Thoracic aorta (tissue), 2 donors: ENCODE measurements around the gene PRKN. TPM values are rescaled to one million over a fixed set of nuclear protein-coding genes. Genes with fewer than 3 reads are reported as not detected.

ENCODE experiments used
- ATAC-seq: fragments of 150-250 bp; one replicate; pipeline ENCODE4 v1.8.0; 2017; ENCODE audit warnings: low read depth; ENCODE audit not compliant: insufficient number of reproducible peaks, low FRiP score
- DNase-seq: peaks from one replicate; pipeline ENCODE4 v3.0.0-alpha.2; 2020; ENCODE audit warnings: low spot score
- H3K27ac ChIP-seq, 2 donors: fragments of 200-600 bp; sonication (generic); 1 replicate in 1 of 2; 2 replicates in 1 of 2; pipeline ENCODE4 v1.5.1; 2016; ENCODE audit warnings: mild to moderate bottlenecking in 2 of 2, moderate library complexity in 2 of 2
- H3K27me3 ChIP-seq: fragments of 200-600 bp; sonication (generic); replicated peaks from 2 replicates; pipeline ENCODE4 v1.6.0; 2016; ENCODE audit warnings: mild to moderate bottlenecking; ENCODE audit not compliant: insufficient read depth
- H3K36me3 ChIP-seq: fragments of 200-600 bp; sonication (generic); one replicate; pipeline ENCODE4 v1.5.1; 2016
- H3K4me1 ChIP-seq, 2 donors: fragments of 200-600 bp; sonication (generic); 1 replicate in 1 of 2; 2 replicates in 1 of 2; pipeline versions ENCODE4 v1.5.1 to v1.6.0; 2016; ENCODE audit warnings: low read depth in 2 of 2, mild to moderate bottlenecking in 1 of 2; ENCODE audit not compliant: control insufficient read depth in 1 of 2
- H3K4me3 ChIP-seq: fragments of 200-600 bp; sonication (generic); 2 replicates; pipeline ENCODE4 v1.5.1; 2016; ENCODE audit warnings: mild to moderate bottlenecking
- H3K9me3 ChIP-seq: fragments of 200-600 bp; sonication (generic); 2 replicates; pipeline ENCODE4 v1.5.1; 2016
- total RNA-seq, 2 donors: library from RNA; depleted of rRNA; stranded (reverse); fragments of >200 nt; gene quantifications; one replicate each; pipeline versions ENCODE4 v1.1.0 to v1.2.3, GENCODE V29; 2016
- TF ChIP-seq, protein P1 (sequence below): fragments of 200-600 bp; sonication (generic); IDR thresholded peaks from one replicate; pipeline ENCODE4 v1.5.1; 2019; ENCODE audit warnings: antibody characterized with exemption

PRKN gene
- total RNA-seq, 2 donors from 2014 or later: 10.4 to 23.8 TPM

DNA sequence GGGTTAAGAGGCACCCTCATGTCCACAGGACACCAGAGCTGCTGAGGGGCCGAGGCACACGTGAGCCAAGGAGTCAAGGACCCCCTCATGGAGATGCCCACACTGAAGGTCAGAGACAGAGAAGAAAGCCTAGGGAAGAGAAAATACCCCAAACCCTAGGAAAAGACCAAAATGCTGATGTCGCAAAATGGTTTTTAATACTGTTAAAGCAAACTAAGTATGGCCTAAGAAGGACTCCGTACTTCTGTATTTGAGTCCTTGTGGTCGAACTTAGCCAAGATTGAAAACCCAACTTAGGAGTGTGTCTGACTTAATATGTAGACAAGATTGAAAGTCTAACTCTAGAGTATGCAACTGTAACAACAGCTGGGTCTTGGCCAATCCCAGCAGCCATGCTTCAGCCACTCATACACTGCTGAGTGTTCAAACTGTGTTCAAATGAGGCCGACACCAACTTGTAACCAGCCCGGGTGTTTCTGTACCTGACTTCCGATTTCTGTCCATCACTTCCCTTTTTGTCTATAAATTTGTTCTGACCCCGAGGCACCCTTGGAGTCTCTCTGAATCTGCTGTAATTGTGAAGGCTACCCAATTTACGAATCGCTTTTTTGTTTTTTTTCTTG lies 1361.2 kb downstream of the PRKN start:
- H3K27ac ChIP-seq: no peak overlapping the region
- no peaks in the 10 kb centered on the region for H3K4me1 ChIP-seq
- H3K9me3 ChIP-seq: peaks cover 7% of the 10 kb centered on the region
- H3K4me3 ChIP-seq: no peak overlapping the region
- no peaks in the 10 kb centered on the region for H3K36me3 ChIP-seq
- TF ChIP-seq, protein P1, sequence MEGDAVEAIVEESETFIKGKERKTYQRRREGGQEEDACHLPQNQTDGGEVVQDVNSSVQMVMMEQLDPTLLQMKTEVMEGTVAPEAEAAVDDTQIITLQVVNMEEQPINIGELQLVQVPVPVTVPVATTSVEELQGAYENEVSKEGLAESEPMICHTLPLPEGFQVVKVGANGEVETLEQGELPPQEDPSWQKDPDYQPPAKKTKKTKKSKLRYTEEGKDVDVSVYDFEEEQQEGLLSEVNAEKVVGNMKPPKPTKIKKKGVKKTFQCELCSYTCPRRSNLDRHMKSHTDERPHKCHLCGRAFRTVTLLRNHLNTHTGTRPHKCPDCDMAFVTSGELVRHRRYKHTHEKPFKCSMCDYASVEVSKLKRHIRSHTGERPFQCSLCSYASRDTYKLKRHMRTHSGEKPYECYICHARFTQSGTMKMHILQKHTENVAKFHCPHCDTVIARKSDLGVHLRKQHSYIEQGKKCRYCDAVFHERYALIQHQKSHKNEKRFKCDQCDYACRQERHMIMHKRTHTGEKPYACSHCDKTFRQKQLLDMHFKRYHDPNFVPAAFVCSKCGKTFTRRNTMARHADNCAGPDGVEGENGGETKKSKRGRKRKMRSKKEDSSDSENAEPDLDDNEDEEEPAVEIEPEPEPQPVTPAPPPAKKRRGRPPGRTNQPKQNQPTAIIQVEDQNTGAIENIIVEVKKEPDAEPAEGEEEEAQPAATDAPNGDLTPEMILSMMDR: no peak
- H3K27me3 ChIP-seq: no peaks in the 10 kb centered on the region
- ATAC-seq (no peak), DNase-seq (no peak)

GRCh38 chr6:161365633-161366032 lies 1361.9 kb downstream of the PRKN start:
- H3K4me1 ChIP-seq: no peaks in the 10 kb centered on the region
- H3K9me3 ChIP-seq: peaks cover 7% of the 10 kb centered on the region
- no peaks in the 10 kb centered on the region for H3K36me3 ChIP-seq
- no peak for ATAC-seq
- H3K27ac ChIP-seq: no peak overlapping the region
- TF ChIP-seq, protein P1: no peak
- H3K4me3 ChIP-seq: no peak overlapping the region
- DNase-seq: no peak
- H3K27me3 ChIP-seq: no peaks in the 10 kb centered on the region

DNA sequence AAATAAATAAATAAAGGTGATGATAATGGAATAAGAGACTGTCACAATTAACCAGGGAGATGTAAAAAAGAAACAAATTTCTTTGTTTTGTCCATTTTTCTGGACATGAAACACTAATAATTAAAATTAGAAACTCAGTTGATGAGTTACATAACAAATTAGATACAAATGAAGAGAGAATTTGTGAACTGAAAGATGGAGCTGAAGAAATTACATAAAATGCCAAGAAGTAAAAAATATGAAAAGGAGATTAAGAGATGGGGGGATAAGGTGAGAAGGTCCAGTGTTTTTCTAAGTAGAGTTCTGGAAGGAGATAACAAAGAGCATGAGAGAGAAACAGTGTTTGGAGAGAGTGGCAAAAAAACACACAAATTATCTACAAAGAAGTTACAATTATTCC lies 1364.3 kb downstream of the PRKN start:
- no peak overlapping the region for H3K27ac ChIP-seq
- no peaks in the 10 kb centered on the region for H3K27me3 ChIP-seq
- TF ChIP-seq, protein P1: no peak
- H3K4me3 ChIP-seq: no peak overlapping the region
- ATAC-seq (no peak), DNase-seq (no peak)
- no peaks in the 10 kb centered on the region for H3K36me3 ChIP-seq
- H3K9me3 ChIP-seq: peaks cover 7% of the 10 kb centered on the region
- H3K4me1 ChIP-seq: no peaks in the 10 kb centered on the region

- ATAC-seq: no peak
- no peak for DNase-seq
- no peak overlapping the region for H3K27ac ChIP-seq
These were observed 1365.3 kb downstream of the PRKN start for GRCh38 chr6:161362266-161362665.

GRCh38 chr6:161361529-161361928 lies 1366.0 kb downstream of the PRKN start:
- Histone ChIP-seq H3K27ac (no peak overlapping the region), H3K9me3 (peaks cover 7% of the 10 kb centered on the region), H3K4me1 (no peaks in the 10 kb centered on the region), H3K36me3 (no peaks in the 10 kb centered on the region), H3K27me3 (no peaks in the 10 kb centered on the region), H3K4me3 (no peak overlapping the region)
- DNase-seq (no peak), ATAC-seq (no peak)
- TF ChIP-seq, protein P1: no peak

More at GRCh38 chr6:161362266-161362665, 1365.3 kb downstream of the PRKN start:
- peaks cover 7% of the 10 kb centered on the region for H3K9me3 ChIP-seq
- no peaks in the 10 kb centered on the region for H3K36me3 ChIP-seq
- no peaks in the 10 kb centered on the region for H3K4me1 ChIP-seq
- no peak overlapping the region for H3K4me3 ChIP-seq
- TF ChIP-seq, protein P1: no peak
- no peaks in the 10 kb centered on the region for H3K27me3 ChIP-seq
